GM20000 (cell line): ENCODE measurements around the gene RANBP1.
A peak's percentile ranks its signal among the peaks of the same experiment; 100 is the strongest.

Source experiments
- DNase-seq: peaks from one replicate; pipeline ENCODE4 v3.0.0; 2012; ENCODE audit warnings: low spot score
- TF ChIP-seq, protein P1 (sequence below): IDR thresholded peaks from 2 replicates; pipeline ENCODE4 v1.5.1; 2012; ENCODE audit warnings: mild to moderate bottlenecking, control low read depth; ENCODE audit errors: extremely low read depth, missing control alignments

Gene RANBP1

DNA sequence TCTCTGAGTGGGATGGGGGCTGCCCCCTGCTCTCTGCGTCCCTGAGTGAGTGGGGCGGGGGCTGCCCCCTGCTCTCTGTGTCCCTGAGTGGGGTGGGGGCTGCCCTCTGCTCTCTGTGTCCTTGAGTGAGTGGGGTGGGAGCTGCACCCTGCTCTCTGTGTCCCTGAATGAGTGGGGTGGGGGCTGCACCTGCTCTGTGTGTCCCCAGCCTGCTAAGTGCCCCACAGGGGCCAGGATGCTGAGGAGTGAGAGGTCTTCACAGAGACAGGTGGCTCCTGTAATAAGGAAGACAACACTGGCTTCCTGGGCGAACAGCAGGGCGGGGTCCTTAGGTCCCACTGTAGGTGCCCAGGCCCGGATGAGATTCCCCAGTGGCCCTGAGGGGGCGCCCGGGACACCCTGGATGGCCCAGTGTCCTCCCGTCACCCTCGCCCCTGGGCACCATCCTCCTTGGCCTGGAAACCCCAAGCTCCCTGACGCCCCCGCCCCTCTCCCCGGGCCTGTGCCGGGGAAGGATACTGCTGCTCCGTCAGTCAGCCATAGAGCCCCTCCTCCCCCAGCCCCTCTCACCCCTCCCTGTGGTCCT is 38.8 kb downstream of the RANBP1 start:
- no peak for DNase-seq
- TF ChIP-seq, protein P1, sequence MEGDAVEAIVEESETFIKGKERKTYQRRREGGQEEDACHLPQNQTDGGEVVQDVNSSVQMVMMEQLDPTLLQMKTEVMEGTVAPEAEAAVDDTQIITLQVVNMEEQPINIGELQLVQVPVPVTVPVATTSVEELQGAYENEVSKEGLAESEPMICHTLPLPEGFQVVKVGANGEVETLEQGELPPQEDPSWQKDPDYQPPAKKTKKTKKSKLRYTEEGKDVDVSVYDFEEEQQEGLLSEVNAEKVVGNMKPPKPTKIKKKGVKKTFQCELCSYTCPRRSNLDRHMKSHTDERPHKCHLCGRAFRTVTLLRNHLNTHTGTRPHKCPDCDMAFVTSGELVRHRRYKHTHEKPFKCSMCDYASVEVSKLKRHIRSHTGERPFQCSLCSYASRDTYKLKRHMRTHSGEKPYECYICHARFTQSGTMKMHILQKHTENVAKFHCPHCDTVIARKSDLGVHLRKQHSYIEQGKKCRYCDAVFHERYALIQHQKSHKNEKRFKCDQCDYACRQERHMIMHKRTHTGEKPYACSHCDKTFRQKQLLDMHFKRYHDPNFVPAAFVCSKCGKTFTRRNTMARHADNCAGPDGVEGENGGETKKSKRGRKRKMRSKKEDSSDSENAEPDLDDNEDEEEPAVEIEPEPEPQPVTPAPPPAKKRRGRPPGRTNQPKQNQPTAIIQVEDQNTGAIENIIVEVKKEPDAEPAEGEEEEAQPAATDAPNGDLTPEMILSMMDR = no peak

DNA sequence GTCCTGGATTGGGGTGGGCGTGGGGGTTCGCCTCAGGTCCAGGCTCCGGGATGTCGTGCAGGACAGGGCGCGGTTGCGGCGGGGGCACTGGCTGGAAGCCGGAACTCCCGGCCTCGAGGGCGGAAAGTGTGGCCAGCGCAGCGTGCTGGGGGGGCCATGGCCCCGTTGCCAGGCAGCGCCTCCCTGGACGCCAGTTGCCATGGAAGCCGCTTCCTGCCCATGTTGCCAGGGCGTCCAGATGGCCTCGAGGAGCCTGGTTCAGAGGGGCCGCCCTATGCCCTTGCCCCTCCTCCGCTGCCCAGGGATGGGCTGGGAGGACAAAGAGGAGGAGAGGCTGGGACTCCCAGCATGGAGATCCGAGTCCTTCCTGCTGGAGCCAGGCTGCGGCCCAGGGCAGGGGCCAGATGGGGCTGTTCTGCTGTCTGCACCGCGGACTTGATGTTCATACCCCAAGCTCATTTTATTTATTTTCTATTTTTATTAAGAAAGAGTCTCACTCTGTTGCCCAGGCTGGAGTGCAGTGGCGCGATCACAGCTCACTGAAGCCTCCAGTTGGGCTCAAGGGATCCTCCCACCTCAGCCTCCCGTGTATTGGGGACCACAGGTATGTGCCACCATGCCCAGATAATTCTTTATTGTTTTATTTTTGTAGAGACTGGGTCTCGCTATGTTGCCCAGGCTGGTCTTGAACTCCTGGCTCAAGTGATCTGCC is 39.6 kb downstream of the RANBP1 start:
- TF ChIP-seq, protein P1 = no peak
- DNase-seq = no peak

DNA sequence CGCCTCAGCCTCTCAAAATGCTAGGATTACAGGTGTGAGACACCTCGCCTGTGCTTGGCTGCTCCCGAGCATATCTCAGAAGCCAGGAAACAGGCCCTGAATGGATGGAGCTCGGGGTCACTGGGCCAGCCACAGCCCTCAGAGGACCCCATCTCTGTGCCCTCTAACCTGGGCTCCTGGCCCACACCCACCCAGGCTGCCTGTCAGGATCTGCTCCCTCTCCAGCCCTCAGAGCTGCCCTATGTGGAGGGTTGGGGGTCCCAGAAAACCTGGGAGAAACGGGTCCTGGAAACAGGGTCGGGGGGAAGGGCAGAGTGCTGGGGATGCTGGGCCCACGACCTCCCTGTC is 40.1 kb downstream of the RANBP1 start:
- TF ChIP-seq, protein P1 = no peak
- DNase-seq = no peak

DNA sequence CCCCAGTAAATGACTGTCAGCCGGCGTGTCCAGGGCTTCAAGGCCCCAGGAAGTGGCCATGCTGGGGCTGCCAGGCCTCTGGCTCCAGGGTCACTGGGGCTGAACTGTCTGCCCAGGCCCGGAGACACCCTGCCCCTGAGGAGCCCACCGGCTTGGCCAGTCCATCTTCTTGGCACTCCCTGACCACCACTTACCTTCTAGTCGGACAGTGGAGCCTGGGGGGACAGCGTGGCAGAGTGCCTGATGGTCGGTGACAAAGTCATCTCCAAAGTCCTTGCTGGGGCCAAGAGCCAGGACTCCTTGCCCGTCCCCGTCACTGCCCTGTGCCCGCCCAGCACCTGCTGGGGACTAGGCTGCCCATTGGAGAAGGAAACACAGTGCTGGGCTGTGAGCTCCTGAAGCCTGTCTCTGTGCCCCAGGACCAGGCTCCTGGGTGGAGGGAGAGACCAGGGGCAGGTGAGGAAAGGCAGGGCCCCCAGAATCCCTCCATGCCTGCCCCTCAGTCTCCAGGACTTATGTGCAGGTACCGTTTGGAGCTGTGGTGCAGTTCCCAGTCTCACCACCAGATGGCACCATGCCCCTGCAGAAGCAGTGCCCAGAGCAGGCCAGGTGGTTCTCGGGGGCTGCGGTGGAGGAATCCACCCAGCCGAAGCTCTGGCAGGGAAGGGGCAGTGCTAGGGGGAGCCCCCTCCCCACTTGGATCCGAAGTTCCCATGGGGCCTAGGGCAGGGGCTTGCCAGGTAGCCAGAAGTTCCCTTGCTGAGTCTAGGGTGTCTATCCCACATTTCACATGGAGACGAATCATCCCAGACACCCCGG is 40.9 kb downstream of the RANBP1 start:
- peak; percentile 93 for DNase-seq
- TF ChIP-seq, protein P1 = peak; percentile 98

DNA sequence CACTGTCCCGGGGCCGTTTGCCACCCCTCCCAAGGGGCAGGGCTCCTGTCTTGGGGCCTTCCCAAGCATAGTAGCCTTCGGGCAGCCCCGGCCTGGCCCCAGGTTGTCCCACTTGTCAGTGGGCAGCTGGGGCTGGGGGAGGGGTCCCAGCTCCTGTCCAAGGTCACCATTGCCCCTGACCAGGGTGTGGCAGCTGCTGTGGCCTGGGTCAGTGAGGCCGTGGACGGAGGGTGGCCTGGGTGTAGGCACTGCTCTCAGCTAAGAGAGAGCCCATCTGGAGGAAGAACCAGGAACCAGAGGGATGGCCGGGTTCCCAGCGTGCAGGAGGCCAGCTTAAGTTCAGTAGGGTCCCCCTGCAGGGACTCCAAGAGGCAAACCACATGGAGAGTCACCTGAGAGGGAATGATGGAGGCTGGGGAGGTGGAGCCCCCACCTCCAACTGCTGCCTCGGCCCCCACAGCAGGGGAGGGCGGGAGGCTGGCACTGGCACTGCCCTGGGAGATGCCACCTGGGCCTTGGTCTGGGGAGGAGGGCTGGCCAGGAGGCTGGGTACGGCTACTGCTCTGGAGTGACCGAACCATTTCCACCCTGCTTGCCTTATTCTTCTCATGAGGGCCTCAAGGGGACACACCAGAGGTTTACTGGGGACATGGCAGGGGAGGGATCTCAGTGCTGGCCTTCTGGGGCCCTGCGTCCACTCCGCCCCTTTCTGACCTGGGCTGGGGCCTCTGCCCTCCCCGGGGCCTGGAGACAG is 41.7 kb downstream of the RANBP1 start:
- DNase-seq = no peak
- TF ChIP-seq, protein P1 = no peak

DNA sequence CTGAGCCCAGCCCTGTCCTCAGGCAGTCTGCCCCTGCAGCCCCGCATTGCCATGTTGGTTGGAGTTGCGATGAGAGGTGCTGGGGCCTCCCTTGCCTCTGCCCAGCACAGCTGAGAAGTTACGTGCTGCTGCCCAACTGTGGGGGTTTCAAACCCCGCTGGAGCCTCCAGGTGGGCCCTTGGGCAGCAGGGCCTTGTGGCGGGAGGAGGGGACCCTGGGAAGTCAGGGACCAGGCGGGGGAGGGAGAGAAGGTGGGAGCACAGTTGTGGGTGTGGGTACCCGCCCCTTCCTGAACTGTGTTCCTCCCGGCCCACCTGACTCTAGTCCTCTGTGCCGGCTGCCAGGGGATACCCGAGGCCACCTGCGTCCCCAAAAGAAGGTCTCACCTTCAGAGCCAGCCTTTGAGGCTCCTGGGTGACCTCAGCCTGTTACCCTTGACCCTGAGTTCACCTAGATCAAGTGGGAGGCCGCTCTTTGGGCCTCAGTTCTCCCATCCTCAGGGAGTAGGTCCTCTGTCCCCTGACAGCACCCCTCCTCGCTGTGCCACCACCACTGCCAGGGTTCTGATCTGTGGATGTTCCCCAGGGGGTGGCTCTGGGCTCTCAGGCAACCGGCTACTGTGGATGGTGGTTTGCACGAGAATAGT is 42.6 kb downstream of the RANBP1 start:
- no peak for DNase-seq
- TF ChIP-seq, protein P1 = no peak
